Amygdala (tissue), 56 donors: ENCODE results near the gene ZNF273.
A peak's percentile ranks its signal among the peaks of the same experiment; 100 is the strongest.
"Not testable (repeated sequence)": the region's sequence is repeated elsewhere in the genome, so short reads cannot be mapped to it uniquely, and the experiment has no call there.

Experiments used
- DNase-seq, 56 donors: peaks; one replicate each; lab custom pipeline; 2025; lab: John Stamatoyannopoulos, UW

Gene ZNF273

DNA sequence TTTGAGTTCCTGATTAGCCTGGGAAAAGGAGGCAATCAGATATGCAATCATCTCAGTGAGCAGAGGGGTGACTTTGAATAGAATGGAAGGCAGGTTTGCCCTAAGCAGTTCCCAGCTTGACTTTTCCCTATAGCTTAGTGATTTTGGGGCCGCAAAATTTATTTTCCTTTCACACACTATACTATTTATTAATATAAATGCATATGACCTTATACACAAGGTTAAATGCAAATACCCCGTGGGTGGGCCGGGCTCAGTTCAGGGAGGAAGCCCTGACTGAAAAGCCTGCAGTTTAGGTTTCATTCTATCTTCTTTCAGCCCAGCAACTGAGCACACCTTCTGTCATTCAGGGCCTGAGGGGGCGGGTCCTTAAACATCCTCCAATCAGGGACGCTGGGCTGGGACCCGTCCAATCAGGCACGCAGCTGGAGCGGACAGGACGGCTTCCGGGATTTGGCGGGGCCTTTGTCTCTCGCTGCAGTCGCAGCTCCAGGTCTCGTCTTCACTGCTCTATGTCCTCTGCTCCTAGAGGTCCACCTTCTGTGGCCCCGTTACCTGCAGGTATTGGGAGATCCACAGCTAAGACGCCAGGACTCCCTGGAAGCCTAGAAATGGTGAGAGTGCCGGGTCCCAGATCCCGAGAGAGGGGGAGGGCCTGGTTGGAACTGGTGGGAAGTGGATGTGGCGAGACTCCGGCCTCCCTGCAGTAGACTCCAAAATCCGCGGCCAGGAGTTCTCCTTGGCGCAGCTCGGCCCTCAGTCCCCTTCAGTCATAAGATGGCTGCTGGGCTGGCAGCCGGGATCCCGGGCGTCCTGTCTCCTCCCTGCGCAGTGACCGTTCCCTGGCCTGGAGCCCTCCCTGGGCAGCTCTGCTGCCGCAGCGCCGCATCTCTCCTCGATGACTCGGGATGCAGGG, at the start of gene ZNF273:
Gene ZNF273, plus strand, starts transcription at position 468 of the 916 bp plus-strand sequence. Its CDS starts 45 bp downstream, at position 513.
- peak; percentile 5 to 94 (median 82) for DNase-seq

DNA sequence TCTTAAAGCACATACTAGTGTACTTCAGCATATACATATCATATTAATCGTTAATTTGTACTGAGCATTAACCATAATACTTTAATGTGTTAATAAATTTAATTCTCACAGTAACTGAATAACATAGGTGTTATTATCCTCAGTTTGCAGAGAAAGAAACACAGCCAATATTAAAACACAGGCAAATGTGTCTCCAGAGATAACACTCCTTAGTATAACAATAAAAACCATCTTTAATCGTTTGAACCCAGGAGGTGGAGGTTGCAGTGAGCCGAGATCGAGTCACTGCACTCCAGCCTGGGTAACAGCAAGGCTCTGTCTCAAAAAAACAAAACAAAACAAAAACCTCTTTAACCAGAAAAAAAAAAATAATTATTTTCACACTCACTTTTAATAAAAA, 49.4 kb upstream of the ZNF273 start:
- DNase-seq, result no peak

GRCh38 chr7:64854969-64855368, 48.1 kb upstream of the ZNF273 start:
- no peak for DNase-seq

- DNase-seq, result no peak
These were observed 40.1 kb upstream of the ZNF273 start for GRCh38 chr7:64863021-64863420.

DNA sequence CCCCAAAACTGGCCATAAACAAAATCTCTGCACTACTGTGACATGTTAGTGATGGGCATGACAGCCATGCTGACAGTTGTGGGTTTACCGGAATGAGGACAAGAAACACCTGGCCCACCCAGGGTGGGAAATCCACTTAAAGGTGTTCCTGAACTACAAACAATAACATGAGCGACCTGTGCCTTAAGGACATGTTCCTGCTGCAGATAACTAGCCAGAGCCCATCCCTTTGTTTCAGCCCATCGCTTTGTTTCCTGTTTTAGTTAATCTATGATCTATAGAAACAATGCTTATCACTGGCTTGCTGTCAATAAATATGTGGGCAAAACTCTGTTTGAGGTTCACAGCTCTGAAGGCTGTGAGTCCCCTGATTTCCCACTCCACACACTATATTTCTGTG, 39.5 kb upstream of the ZNF273 start:
- DNase-seq, result not testable (repeated sequence)

DNA sequence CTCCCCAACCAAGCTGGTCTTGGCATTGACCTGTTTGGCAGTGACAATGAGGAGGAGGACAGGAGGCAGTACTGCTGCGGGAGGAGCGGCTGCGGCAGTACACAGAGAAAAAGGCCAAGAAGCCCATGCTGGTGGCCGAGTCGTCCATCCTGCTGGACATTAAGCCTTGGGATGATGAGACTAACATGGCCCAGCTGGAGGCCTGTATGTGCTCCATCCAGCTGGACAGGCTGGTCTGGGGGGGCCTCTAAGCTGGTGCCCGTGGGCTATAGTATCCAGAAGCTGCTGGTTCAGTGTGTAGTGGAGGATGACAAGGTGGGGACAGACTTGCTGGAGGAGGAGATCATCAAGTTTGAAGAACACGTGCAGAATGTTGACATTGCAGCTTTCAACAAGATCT, 39.1 kb upstream of the ZNF273 start:
- DNase-seq, result no peak

GRCh38 chr7:64867863-64868440, 35.1 kb upstream of the ZNF273 start:
- no peak for DNase-seq

DNA sequence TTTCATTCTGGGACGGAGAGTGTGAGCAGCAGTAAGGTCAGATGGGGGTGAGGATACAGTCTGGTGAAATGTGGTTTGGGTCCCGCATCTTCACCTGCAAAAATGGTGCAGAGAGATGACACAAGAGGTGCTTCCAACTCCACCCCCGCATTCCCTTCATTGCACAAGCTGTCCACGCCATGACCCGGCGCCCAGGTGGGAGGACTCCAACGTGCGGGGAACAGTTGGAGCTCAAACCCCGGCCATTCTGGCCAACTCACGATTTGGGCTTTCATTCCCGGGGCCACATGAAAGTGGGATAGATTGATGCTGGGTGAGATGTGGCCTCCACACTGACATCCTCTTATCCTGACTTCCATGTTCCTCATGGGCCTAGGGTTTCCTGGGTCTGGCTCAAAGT, 34.6 kb upstream of the ZNF273 start:
- no peak for DNase-seq

DNA sequence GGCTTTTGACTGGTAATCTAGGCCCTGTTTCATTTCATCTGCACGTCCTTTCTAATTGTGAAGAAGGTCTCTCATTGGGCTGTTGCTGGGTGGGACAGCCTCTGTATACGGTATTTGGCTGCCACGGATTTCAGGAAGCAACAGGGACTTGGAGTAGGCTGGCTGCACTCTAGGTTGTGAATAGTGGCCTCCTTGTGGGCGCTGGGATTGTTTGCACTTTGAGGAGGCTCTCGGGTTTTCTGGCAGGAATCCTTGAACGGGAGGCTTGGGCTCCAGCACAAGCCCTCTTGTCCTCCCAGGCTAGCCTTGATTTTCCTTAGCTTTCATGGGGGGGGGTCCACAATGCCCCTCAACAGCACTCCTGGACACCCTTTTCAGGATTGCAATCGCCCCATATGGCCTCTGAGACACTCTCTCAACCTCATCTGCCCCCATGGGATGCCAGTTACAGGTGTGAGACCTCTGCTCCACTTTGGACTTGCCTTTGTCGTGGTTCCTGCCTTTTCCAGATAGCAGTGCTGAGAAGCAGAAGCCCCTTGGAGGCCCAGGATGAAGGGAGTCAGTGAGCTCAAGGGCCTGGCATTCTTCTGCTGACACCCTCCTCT, 33.9 kb upstream of the ZNF273 start:
- DNase-seq, result no peak

GRCh38 chr7:64869912-64870562, 33.0 kb upstream of the ZNF273 start:
- no peak for DNase-seq

- DNase-seq, result no peak
These were observed 32.4 kb upstream of the ZNF273 start for GRCh38 chr7:64870656-64871055.

GRCh38 chr7:64871761-64872160, 31.3 kb upstream of the ZNF273 start:
- no peak for DNase-seq

DNA sequence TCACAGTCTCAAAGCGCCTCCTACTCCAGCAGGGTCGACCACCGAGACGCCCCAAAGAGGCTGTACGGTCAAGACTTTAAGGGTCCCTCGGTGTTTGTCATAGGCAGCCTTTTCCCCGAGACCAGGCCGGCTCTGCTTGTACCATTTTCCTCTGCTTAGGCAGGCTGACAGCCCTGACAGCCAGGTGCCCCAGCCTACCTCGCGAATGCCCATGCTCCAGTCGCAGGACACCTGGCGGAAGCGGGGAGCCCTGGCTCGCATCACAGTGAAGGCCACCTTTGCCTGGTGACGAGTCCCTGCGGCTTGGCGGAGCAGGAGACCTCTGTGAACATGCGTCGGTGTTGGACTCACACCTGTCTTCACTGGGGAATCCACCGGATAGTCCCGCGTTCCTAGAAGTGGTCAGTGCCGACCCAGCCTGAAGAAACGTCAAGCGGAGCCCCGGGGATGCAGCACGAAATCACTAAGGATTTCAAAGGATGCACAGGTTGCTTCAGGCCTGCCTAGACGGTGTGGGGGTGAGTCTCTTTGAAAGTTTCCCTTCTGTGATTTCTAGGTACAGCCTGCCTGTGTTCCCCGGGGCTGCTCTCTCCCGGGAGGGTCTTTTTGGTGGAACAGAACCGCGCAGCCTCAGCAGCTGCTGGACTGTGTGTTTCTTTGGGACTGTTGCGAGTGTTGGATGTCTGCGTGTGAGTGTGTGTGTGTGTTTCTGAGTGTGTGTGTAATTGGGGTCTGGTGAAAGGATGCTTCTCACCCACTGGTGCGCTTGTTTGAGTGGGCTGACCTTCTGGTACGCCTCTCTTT, 30.5 kb upstream of the ZNF273 start:
- no peak for DNase-seq

- DNase-seq, result no peak
These were observed 29.9 kb upstream of the ZNF273 start for GRCh38 chr7:64873155-64873500.

DNA sequence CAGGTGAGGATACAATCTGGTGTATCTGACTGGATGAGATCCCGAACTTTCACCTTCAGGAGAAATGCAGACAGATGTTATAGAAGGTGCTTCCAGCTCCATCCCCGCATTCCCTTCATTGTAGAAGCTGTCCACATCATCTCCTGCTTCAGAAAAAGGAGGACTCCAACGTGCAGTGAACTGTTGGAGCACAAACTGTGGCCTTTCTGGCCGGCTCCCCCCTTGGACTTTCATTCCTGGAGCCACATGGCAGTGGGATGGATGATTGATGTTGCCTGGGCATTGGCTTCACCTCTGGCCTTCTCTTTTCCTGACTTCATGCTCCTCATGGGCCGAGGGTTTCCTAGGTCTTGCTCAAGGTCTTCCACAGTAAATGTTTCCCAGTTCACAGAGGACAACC, 29.6 kb upstream of the ZNF273 start:
- DNase-seq, result no peak

GRCh38 chr7:64874114-64874513, 29.0 kb upstream of the ZNF273 start:
- DNase-seq, result no peak

DNA sequence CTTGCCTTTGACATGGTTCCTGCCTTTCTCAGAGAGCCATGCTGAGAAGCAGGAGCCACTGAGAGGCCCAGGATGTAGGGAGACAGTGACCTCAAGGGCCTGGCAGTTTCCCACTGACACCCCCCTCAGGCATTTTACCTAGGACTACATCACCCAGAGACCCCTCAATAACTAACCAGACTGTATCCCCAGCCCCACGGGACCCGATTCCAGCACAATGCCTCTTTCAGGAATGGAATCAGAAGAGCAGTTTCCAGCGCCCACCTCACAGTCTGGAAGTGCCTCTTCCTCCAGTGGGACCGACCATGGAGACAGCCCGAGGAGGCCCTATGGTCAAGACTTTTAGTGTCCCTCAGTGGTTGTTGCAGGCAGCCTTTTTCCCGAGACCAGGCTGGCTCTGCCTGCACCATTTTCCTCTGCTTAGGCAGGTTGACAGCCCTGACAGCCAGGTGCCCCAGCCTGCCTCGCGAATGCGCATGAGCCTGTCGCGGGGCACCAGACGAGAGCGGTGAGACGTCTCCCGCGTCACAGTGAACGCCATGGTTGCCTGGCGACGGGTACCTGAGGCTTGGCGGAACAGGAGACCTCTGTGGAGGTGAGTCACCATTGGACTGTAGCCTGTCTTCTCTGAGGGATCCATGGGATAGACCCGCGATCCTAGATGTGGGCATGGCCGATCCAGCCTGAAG, 28.4 kb upstream of the ZNF273 start:
- no peak for DNase-seq

- DNase-seq, result no peak
These were observed 27.8 kb upstream of the ZNF273 start for GRCh38 chr7:64875258-64875657.

- no peak for DNase-seq
These were observed 27.2 kb upstream of the ZNF273 start for GRCh38 chr7:64875658-64876406.
